ENCODE measurements around the gene CRHR2. TPM values are rescaled to one million over a fixed set of nuclear protein-coding genes. Genes with fewer than 3 reads are reported as not detected.
A peak's percentile ranks its signal among the peaks of the same experiment; 100 is the strongest.

Gene CRHR2
- total RNA-seq, 2 experiments from 2014 or later: not detected

DNA sequence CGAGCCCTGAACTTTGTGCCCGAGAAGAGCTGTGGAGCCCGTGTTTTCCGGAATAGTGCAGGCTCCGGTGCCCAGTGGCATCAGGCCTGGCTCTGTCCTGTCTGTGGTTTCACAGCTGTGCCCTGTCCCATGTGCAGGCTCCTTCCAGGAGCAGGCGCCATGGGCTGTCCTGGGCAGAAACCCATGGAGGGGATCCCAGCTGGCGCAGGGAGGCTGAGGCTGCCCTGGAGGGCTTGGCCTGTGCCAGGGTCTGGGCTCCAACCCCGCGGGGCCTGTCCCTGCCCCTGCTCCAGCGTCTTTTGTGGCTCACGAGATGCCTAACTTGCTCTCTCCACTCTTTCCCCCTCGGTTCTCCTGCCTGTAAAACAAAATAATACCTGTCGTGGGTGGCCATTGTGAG, 23.3 kb upstream of the CRHR2 start:
- intact Hi-C loops (cut with micrococcal nuclease): no loop called here
- CTCF ChIA-PET: interaction anchor here (6.2 kb wide), 1 partner anchor 35 kb away, joined by 81 read pairs; no protein-coding TSS in a partner anchor
- H3K9me3 Mint-ChIP-seq: no peaks in the 10 kb centered on the region

DNA sequence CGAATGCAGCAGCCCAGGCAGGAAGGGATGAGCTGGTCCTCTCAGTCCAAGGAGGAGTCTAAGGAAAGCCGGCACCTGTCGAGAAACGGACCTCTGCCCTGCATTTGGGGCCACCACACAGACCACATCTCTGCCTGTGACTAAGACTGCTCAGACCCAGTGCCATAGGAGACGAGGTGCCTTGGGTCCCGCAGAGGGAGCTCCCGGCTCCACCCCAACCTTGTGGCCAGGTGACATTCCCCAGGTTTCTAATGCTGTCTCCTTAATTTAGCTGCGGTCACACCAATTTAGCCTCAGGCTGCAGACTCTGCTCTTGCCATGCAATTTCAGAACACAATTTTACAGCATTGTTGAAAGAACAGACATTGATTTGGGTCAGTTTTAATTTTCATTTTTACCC, 22.8 kb upstream of the CRHR2 start:
- Mint-ChIP-seq H3K36me3 (ENCODE audit: low read depth) (no peaks in the 10 kb centered on the region), H3K27ac (no peak overlapping the region), H3K4me3 (no peak overlapping the region), H3K27me3 (ENCODE audit: low read depth) (no peaks in the 10 kb centered on the region), H3K4me1 (ENCODE audit: low read depth) (no peaks in the 10 kb centered on the region), H3K9me3 (no peaks in the 10 kb centered on the region)
- CTCF ChIA-PET: interaction anchor here (6.2 kb wide), 1 partner anchor 35 kb away, joined by 81 read pairs; no protein-coding TSS in a partner anchor
- intact Hi-C loops (cut with micrococcal nuclease): no loop called here
- no peak for DNase-seq

More for the DNA sequence above, 23.3 kb upstream of the CRHR2 start:
- Mint-ChIP-seq H3K4me1 (ENCODE audit: low read depth) (no peaks in the 10 kb centered on the region), H3K27me3 (ENCODE audit: low read depth) (no peaks in the 10 kb centered on the region), H3K27ac (no peak overlapping the region), H3K36me3 (ENCODE audit: low read depth) (no peaks in the 10 kb centered on the region), H3K4me3 (no peak overlapping the region)
- no peak for DNase-seq

DNA sequence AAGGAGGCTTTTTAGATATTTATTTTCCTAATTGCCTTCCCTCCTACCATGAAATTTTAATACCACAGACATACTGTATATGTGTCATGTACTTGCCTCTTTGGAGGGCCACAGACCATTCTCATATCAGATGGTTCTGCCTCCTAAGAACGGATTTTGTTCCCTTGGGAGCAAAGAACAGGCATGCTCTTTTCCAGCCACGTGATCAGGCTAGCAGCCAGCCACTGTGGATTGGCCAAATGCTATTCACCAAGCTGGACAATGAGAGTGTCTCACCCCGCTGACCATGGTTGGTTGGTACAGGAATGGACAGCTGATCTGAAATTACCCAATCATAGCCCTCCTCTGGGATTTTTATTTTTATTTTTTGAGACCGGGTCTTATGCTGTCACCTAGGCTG, 21.5 kb upstream of the CRHR2 start:
- H3K4me3 Mint-ChIP-seq: no peak overlapping the region
- no peaks in the 10 kb centered on the region for H3K27me3 Mint-ChIP-seq (ENCODE audit: low read depth)
- H3K9me3 Mint-ChIP-seq: no peaks in the 10 kb centered on the region
- H3K27ac Mint-ChIP-seq: no peak overlapping the region
- no peak for DNase-seq
- CTCF ChIA-PET: interaction anchor here (1.6 to 6.2 kb wide), 2 partner anchors 36 to 418 kb away, joined by 3 to 81 read pairs; no protein-coding TSS in a partner anchor
- H3K36me3 Mint-ChIP-seq (ENCODE audit: low read depth): no peaks in the 10 kb centered on the region
- intact Hi-C loops (cut with micrococcal nuclease): loop anchor here (5.0 kb wide), 1 partner anchor 274 kb away; no protein-coding TSS in a partner anchor
- no peaks in the 10 kb centered on the region for H3K4me1 Mint-ChIP-seq (ENCODE audit: low read depth)

DNA sequence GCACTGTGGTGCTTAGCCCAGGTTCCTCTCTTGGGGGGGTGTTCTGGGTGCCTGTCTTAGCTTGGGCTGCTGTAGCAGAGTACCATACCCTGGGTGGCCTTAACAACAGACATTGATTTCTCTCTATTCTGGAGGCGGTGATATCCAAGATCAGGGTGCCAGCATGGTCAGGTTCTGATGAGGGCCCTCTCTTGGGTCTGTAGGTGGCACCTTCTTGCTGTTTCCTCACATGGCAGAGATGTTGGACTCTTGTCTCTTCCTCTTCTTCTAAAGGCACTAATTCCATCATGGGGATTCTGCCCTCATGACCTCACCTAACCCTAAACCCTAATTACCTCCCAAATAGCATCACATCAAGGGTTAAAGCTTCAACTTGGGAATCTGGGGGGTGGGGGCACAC, 19.9 kb upstream of the CRHR2 start:
- no peak overlapping the region for H3K27ac Mint-ChIP-seq
- peaks cover 4% of the 10 kb centered on the region for H3K4me1 Mint-ChIP-seq (ENCODE audit: low read depth)
- intact Hi-C loops (cut with micrococcal nuclease): loop anchor here (1.0 to 5.0 kb wide), 2 partner anchors 38 to 275 kb away; no protein-coding TSS in a partner anchor
- H3K4me3 Mint-ChIP-seq: no peak overlapping the region
- no peaks in the 10 kb centered on the region for H3K36me3 Mint-ChIP-seq (ENCODE audit: low read depth)
- H3K27me3 Mint-ChIP-seq (ENCODE audit: low read depth): no peaks in the 10 kb centered on the region
- no peaks in the 10 kb centered on the region for H3K9me3 Mint-ChIP-seq
- peak; percentile 61 for DNase-seq
- CTCF ChIA-PET: interaction anchor here (1.0 to 6.2 kb wide), 7 partner anchors 8 to 38 kb away, joined by 3 to 81 read pairs (median 4); partner anchors contain the start of gene CRHR2

DNA sequence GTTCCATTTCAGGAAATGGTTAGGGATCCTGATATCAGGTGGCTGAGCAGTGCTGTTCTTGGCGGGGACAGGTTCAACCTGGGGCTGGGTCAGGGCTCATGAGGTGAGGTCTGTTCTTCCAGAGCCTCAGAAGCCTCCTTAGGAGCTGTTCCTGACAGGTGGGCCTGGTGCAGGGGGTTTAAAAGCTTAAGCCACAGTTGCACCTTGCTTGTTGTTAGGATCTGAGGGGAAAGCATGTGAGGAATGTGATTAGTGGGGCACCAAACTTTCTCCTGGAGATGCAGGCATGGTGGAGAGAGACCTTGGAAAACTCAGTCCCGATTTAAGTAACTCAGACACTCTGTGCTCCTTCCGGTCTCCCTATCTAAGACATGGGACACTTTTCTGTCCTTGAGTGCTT, 18.7 kb upstream of the CRHR2 start:
- no peaks in the 10 kb centered on the region for H3K36me3 Mint-ChIP-seq (ENCODE audit: low read depth)
- H3K9me3 Mint-ChIP-seq: no peaks in the 10 kb centered on the region
- CTCF ChIA-PET: interaction anchor here (0.6 to 6.2 kb wide), 7 partner anchors 9 to 151 kb away, joined by 3 to 81 read pairs (median 4); partner anchors contain the start of gene CRHR2
- no peaks in the 10 kb centered on the region for H3K27me3 Mint-ChIP-seq (ENCODE audit: low read depth)
- no peak overlapping the region for H3K27ac Mint-ChIP-seq
- intact Hi-C loops (cut with micrococcal nuclease): loop anchor here (5.0 kb wide), 1 partner anchor 276 kb away; no protein-coding TSS in a partner anchor
- peaks cover 4% of the 10 kb centered on the region for H3K4me1 Mint-ChIP-seq (ENCODE audit: low read depth)
- DNase-seq: no peak
- no peak overlapping the region for H3K4me3 Mint-ChIP-seq

DNA sequence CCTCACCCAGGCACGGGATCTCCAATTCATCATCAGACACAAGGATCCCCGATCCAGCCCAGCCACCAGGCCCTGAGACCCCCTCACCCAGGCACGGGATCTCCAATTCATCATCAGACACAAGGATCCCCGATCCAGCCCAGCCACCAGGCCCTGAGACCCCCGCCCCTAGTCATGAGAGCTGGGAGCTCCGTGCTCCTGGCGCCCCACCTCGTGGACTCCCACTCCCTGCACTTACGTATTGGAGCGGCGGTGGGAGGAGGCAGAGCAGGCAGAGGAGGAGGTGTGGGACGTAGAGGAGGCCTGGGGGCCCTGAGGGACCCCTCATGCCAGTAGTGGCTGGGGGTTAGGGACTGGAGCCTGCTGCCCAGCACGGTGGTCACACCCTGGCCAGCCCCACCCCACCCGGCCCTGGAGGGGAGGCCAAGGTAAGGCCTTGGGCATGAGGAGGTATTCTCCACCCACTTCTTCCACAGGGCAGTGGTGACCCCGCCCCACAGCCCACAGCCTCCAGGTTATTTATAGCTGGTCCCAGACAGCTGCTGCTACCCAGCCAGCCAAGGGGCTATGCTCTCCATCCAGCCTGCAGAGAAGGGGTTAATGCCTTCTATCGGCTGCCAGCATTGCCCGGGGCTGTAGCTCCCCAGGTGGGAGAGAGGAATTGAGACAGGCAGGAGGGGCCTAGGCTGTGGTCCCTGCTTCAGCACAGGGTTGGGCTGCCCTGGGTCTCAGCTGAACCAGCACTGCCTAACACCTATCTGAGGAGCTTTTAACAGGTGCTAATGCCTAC, 17.6 kb upstream of the CRHR2 start:
- no peaks in the 10 kb centered on the region for H3K36me3 Mint-ChIP-seq (ENCODE audit: low read depth)
- H3K4me1 Mint-ChIP-seq (ENCODE audit: low read depth): peaks cover 4% of the 10 kb centered on the region
- H3K4me3 Mint-ChIP-seq: no peak overlapping the region
- no peak overlapping the region for H3K27ac Mint-ChIP-seq
- CTCF ChIA-PET: interaction anchor here (6.2 kb wide), 1 partner anchor 40 kb away, joined by 81 read pairs; no protein-coding TSS in a partner anchor
- H3K27me3 Mint-ChIP-seq (ENCODE audit: low read depth): no peaks in the 10 kb centered on the region
- intact Hi-C loops (cut with micrococcal nuclease): loop anchor here (5.0 kb wide), 1 partner anchor 277 kb away; no protein-coding TSS in a partner anchor
- H3K9me3 Mint-ChIP-seq: no peaks in the 10 kb centered on the region
- DNase-seq: no peak

DNA sequence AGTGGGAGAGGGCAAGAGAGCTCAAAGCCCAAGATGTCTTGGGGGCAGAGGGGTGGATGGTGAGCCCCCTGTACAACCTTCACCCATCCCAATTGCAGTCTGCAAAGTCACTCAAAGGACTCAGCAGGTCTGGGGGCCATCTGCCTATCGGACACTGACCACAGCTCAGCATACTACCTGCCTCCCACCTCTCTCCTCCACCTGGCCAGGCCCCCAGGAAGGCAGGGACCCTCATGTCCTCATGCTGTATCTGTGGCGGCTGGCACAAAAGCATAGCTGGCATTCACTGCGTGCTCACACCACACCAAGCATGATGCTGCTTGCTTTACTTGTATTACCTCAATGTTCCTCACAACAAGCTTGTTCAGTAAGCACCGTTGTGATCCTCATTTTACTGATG, 16.2 kb upstream of the CRHR2 start:
- Mint-ChIP-seq H3K9me3 (no peaks in the 10 kb centered on the region), H3K27ac (no peak overlapping the region), H3K27me3 (ENCODE audit: low read depth) (no peaks in the 10 kb centered on the region), H3K36me3 (ENCODE audit: low read depth) (no peaks in the 10 kb centered on the region), H3K4me3 (no peak overlapping the region), H3K4me1 (ENCODE audit: low read depth) (peaks cover 4% of the 10 kb centered on the region)
- intact Hi-C loops (cut with micrococcal nuclease): no loop called here
- CTCF ChIA-PET: interaction anchor here (1.1 to 3.6 kb wide), 2 partner anchors 35 to 41 kb away, joined by 3 to 24 read pairs; no protein-coding TSS in a partner anchor
- DNase-seq: no peak

DNA sequence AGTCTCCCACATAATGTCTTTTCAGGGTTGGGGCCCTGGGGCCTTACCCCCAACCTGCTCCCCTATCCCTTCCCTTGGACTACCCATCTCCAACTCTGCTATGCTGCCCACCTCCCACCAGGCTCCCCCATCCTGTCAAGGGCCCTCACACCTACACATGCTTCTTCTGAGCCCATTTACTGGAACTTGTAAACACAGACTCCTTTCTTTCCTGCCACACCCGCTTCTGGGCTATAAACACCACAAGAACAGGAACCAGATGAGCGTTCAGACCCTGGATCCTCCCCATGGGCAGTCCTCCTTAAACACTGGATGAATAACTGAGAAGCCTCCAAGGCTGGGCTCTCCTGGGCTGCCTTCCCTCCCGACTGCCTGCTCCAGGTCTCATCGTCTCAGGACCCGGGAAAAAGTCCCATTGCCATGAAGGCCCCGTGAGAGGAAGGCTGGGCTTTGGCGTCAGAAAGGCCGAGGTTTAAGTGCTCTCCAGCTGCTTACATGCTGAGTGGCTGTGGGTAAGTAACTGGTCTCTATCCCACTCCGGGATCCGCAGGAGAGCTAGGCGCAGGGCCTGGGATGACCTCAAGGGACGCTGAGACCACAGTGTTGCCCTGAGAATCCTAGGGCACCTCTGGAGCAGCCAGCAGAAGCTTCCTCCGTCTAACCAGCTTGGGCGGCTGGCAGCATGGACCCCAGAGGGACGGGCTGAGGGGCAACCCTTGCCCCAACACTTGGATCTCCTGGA, 15.6 kb upstream of the CRHR2 start:
- no peaks in the 10 kb centered on the region for H3K36me3 Mint-ChIP-seq (ENCODE audit: low read depth)
- CTCF ChIA-PET: interaction anchor here (0.9 to 3.6 kb wide), 3 partner anchors 9 to 42 kb away, joined by 3 to 24 read pairs (median 3); no protein-coding TSS in a partner anchor
- no peak for DNase-seq
- H3K4me3 Mint-ChIP-seq: no peak overlapping the region
- H3K27ac Mint-ChIP-seq: no peak overlapping the region
- H3K9me3 Mint-ChIP-seq: no peaks in the 10 kb centered on the region
- intact Hi-C loops (cut with micrococcal nuclease): no loop called here
- no peaks in the 10 kb centered on the region for H3K27me3 Mint-ChIP-seq (ENCODE audit: low read depth)
- peaks cover 4% of the 10 kb centered on the region for H3K4me1 Mint-ChIP-seq (ENCODE audit: low read depth)

DNA sequence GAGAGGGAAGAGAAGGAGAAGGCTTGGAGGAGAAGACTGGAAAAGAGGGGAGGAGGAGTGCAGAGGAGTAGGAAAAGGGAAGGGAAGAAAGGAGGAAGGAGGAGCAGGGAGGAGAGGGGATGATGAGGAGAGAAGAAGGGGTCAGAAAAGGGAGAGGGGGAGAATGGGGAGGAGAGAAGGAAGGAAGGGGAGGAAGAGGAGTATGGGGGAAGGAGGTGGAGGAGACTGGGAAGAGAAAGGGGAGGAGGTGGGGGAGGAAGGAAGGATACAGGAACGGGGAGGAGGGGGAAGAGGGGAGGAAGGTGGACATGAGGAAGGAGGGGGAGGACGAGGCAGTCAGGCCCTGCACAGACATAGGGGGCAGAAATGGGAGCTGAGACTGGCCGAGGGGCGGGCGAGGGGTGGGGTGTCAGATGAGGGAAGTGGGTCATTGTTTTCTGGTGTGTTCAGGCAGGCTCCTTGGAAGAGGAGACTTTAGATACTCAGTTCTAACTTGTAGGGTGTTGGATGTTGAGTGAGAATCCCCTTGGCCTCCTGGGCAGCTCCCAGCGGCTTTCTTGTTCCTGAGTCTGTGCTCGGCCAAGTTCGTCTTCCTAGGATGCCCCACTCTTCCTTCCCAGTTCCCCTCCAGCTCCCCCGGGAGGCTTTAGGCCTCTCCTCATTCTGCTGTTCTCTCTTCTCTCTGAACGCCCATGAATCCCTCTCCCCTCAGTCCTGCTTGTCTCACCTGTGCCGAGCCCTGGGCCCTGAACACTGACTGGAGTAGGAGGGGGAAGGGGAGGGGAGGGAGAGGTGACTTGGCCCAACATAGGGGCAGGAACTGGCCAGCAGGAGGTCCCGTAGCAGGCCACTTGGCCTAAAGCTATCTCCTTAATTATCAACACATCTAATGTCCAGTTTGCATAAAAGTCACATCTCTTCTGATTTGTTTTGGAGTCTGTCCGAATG, 12.8 kb upstream of the CRHR2 start:
- peaks cover 4% of the 10 kb centered on the region for H3K4me1 Mint-ChIP-seq (ENCODE audit: low read depth)
- no peaks in the 10 kb centered on the region for H3K9me3 Mint-ChIP-seq
- DNase-seq: no peak
- CTCF ChIA-PET: interaction anchor here (1.1 kb wide), 2 partner anchors 45 to 244 kb away, joined by 3 read pairs; no protein-coding TSS in a partner anchor
- no peak overlapping the region for H3K27ac Mint-ChIP-seq
- H3K4me3 Mint-ChIP-seq: no peak overlapping the region
- no peaks in the 10 kb centered on the region for H3K36me3 Mint-ChIP-seq (ENCODE audit: low read depth)
- intact Hi-C loops (cut with micrococcal nuclease): no loop called here
- no peaks in the 10 kb centered on the region for H3K27me3 Mint-ChIP-seq (ENCODE audit: low read depth)

DNA sequence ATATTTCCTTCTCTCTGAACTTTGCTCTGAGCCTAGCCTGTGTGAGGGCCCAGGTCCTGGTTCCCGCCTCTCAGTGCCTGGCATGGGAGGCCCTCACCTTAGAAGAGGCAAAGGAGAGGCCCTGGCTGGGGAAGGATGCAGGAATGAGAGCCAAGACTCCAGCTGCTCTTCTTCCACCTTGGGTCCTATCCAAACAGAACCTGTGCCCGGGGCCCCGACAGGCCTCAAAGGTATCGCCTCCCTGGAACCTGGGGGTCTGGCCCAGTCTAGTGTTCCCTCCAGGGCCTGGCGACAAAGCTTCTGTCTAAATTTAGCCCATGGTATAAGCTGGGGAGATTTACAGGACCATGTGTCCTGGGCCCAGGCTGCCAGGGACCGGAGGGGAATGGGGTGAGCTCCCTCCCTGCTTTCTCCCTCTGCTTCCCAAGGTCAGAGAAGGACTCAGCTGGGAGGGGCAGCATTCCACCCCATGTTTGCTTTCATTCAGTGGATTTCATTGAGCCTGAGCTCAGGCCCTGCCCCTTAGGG, 12.0 kb upstream of the CRHR2 start:
- Mint-ChIP-seq H3K27me3 (ENCODE audit: low read depth) (no peaks in the 10 kb centered on the region), H3K9me3 (no peaks in the 10 kb centered on the region), H3K36me3 (ENCODE audit: low read depth) (no peaks in the 10 kb centered on the region), H3K4me1 (ENCODE audit: low read depth) (peaks cover 4% of the 10 kb centered on the region), H3K27ac (no peak overlapping the region), H3K4me3 (no peak overlapping the region)
- no peak for DNase-seq
- intact Hi-C loops (cut with micrococcal nuclease): no loop called here
- CTCF ChIA-PET: interaction anchor here (1.1 kb wide), 1 partner anchor 245 kb away, joined by 3 read pairs; no protein-coding TSS in a partner anchor

DNA sequence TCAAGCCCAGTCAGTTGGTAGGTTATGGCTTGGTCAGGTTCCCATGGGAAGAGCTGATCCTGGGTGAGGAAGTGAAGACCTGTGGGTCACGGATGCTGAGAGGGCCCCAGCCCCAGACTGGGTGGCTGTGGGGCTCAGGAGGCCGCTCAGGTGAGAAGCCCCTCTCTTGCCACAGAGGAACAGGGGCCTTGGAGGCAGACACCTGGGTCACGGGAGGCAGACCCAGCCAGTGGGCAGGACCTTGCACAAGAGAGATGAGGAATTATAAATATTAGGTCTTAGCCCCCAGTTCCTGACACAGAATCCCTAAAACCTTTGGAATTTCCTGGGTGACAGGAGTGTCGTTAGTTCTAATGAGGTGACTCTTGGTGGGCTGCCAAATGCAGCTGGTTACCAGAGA, 10.6 kb upstream of the CRHR2 start:
- Mint-ChIP-seq H3K36me3 (ENCODE audit: low read depth) (no peaks in the 10 kb centered on the region), H3K4me1 (ENCODE audit: low read depth) (peaks cover 4% of the 10 kb centered on the region), H3K27ac (no peak overlapping the region), H3K27me3 (ENCODE audit: low read depth) (no peaks in the 10 kb centered on the region), H3K9me3 (no peaks in the 10 kb centered on the region), H3K4me3 (no peak overlapping the region)
- no peak for DNase-seq
- intact Hi-C loops (cut with micrococcal nuclease): no loop called here
- CTCF ChIA-PET: interaction anchor here (1.2 to 1.4 kb wide), 2 partner anchors 10 to 47 kb away, joined by 3 to 5 read pairs; partner anchors contain the start of gene CRHR2

Measured in activated naive CD4-positive, alpha-beta T cell treated with anti-CD3 and anti-CD28 coated beads for 36 hours (primary cell).